SU-DHL-6 (cell line): ENCODE results near the gene VAV3.

ENCODE experiments used
- CTCF ChIP-seq: fragments of 200-600 bp; sonication (generic); IDR thresholded peaks from one replicate; pipeline ENCODE4 v1.5.1; 2017; ENCODE audit warnings: antibody characterized with exemption, mild to moderate bottlenecking, low read length, moderate library complexity; ENCODE audit not compliant: insufficient read depth, poor library complexity, severe bottlenecking
- EZH2phosphoT487 ChIP-seq: fragments of 200-600 bp; sonication (generic), shearing (Covaris generic); conservative IDR thresholded peaks from 2 replicates; pipeline ENCODE4 v1.6.1; 2018; ENCODE audit warnings: mild to moderate bottlenecking, antibody characterized with exemption, low read length, moderate library complexity, mixed read lengths

- no peak for TF ChIP-seq CTCF
- no peak for TF ChIP-seq EZH2phosphoT487
These were observed 113.6 kb downstream of the VAV3 start for GRCh38 chr1:107851418-107851817.
